ENCODE data around the gene PLXDC1. TPM values are rescaled to one million over a fixed set of nuclear protein-coding genes. Genes with fewer than 3 reads are reported as not detected.
"Not testable (repeated sequence)": the region's sequence is repeated elsewhere in the genome, so short reads cannot be mapped to it uniquely, and the experiment has no call there.

The PLXDC1 gene
- polyA plus RNA-seq, 3 donors = 1.2 to 10.7 (median 4.7) TPM

DNA sequence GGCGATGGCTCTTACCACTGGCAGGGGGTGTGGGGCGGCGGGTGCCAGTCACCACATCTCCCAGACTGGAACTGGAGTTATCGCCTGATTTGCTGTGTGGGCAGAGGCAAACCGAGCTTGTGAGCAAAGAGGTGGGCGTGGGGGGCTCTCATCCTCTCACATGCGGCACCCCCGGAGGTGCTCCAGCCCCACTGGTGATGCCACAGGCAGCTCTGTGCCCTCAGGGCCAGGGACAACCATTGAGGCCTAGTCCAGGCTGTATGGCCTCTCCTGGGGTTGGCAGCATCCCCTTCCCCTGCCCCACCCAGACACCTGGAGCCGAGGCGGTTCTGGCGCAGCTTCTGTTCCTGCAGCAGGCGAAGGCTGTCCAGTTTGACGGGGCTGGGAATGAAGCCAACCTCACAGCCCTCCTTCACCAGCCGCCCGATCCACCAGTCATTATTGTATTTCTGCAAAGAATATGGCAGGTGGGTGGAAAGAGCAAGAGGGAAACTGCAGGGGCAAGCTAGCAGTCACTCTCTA is 35.1 kb upstream of the PLXDC1 start:
- WGBS, 3 donors = 79 to 87% (median 86%) methylated on average over 15 of the region's 15 CpGs
- H3K27ac ChIP-seq (ENCODE audit: low read depth, low read length) = no peak overlapping the region

DNA sequence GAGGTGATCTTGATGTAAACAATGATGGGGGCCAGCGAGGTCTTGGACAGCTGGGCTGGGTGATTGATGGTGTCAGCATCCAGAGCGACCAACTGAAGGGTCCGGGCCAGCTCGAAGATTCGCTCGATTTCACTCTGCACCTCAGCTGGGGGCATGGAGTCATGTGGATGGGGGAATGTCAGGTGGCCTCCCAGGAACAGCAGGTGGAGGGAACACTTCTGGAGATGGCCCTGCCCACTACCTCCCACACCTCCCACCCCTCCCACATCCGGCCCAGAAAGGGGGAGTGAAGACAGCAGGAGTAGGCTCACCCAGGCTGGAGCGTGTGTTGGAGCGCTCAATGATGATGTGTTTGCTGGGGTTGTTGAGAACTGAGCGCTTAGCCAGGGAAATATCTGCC is 32.3 kb upstream of the PLXDC1 start:
- 88 to 92% (median 89%) methylated on average over 10 of the region's 10 CpGs for WGBS, 3 donors
- no peak overlapping the region for H3K27ac ChIP-seq (ENCODE audit: low read depth, low read length)

GRCh38 chr17:39183045-39183444 is 31.6 kb upstream of the PLXDC1 start:
- H3K27ac ChIP-seq (ENCODE audit: low read depth, low read length) = no peak overlapping the region
- 79 to 93% (median 88%) methylated on average over 5 of the region's 5 CpGs for WGBS, 3 donors

GRCh38 chr17:39181303-39181702 is 29.9 kb upstream of the PLXDC1 start:
- H3K27ac ChIP-seq (ENCODE audit: low read depth, low read length) = no peak overlapping the region
- 91% methylated on average over 5 of the region's 5 CpGs for WGBS, 3 donors

DNA sequence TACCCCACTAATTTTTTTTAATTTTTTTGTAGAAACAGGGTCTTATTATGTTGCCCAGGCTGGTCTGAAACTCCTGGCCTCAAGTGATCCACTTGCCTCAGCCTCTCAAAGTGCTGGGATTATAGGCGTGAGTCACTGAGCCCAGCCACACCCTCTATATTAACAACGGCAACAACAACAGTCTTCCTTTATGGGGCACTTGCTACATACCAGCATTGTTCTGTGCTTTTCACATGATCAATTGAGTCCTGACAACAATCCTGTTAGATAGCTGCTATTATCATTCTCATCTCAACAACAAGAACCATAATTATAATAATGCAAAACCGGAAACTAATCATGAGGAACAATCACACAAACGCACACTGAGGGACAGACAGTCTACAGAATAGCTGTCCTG is 27.1 kb upstream of the PLXDC1 start:
- 74 to 88% (median 81%) methylated on average over 4 of the region's 4 CpGs for WGBS, 3 donors
- no peak overlapping the region for H3K27ac ChIP-seq (ENCODE audit: low read depth, low read length)

DNA sequence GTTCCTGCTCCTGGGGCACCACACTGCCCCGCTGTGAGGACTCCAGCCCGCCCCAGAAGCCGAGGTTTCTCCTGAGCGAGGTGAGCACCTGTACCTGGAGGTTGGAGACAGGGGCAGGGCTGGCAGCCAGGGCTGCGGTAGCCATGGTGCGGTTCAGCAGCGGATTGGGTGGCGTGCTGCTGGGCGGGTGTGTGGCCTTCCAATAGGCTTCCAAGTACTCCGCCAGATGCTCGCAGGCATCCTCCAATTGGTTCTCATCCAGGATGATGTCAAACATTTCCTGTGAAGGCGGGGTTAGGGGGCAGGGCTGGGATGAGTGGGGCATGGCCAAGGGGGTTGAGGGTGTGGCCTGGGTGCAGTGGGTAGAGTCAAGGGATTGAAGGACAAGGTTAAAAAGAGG is 25.8 kb upstream of the PLXDC1 start:
- 91 to 93% (median 92%) methylated on average over 12 of the region's 12 CpGs for WGBS, 3 donors
- no peak overlapping the region for H3K27ac ChIP-seq (ENCODE audit: low read depth, low read length)

GRCh38 chr17:39175695-39176093 is 24.3 kb upstream of the PLXDC1 start:
- 58 to 76% (median 64%) methylated on average over 10 of the region's 10 CpGs for WGBS, 3 donors
- H3K27ac ChIP-seq (ENCODE audit: low read depth, low read length) = no peak overlapping the region

DNA sequence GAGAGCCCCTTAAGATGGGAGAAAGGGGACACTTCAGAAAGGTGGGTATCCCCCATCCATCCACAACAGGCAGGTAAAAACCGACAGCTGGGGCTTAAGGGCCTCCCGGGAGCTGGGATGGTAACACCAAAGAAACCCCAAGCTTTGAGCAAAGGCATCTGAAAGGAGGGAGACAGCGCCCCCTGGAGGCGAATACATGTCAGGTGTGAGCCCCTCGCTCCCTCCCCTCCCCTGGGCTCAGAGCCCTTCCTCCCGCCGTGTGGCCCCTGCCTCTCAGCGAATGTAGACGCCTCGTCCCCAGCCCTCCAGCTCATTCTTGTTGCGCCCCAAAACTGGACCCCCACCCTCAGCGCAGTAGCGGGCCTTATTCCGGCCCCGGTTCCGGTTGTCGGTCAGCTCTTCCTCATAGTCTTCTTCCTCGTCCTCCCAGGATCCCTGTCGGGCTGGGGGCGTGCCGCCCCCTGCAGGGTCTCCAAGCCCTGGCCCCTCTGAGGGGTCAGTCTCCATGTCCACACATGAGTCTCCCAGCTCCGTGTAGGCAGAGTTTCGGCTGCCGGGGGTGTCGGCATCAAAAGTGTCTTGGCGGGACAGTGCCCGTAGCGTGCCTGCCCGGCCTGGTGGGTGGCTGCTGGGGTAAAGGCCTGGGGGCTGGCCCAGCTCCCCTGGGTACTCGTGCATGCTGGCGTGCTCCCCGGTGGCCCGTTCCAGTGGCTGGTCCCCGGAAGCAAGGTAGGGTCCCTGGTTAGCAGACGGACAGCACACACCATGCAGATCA is 23.7 kb upstream of the PLXDC1 start:
- 56 to 57% (median 57%) methylated on average over 35 of the region's 35 CpGs for WGBS, 3 donors
- H3K27ac ChIP-seq (ENCODE audit: low read depth, low read length) = no peak overlapping the region

- WGBS, 3 donors = 57 to 66% (median 58%) methylated on average over 10 of the region's 10 CpGs
- no peak overlapping the region for H3K27ac ChIP-seq (ENCODE audit: low read depth, low read length)
These were observed 22.3 kb upstream of the PLXDC1 start for GRCh38 chr17:39173526-39174274.

- WGBS, 3 donors = 55 to 76% (median 58%) methylated on average over 5 of the region's 5 CpGs
- H3K27ac ChIP-seq (ENCODE audit: low read depth, low read length) = no peak overlapping the region
These were observed 21.6 kb upstream of the PLXDC1 start for GRCh38 chr17:39173080-39173479.

GRCh38 chr17:39171933-39172332 is 20.5 kb upstream of the PLXDC1 start:
- H3K27ac ChIP-seq (ENCODE audit: low read depth, low read length) = no peak overlapping the region
- 53 to 86% (median 84%) methylated on average over 5 of the region's 5 CpGs for WGBS, 3 donors

DNA sequence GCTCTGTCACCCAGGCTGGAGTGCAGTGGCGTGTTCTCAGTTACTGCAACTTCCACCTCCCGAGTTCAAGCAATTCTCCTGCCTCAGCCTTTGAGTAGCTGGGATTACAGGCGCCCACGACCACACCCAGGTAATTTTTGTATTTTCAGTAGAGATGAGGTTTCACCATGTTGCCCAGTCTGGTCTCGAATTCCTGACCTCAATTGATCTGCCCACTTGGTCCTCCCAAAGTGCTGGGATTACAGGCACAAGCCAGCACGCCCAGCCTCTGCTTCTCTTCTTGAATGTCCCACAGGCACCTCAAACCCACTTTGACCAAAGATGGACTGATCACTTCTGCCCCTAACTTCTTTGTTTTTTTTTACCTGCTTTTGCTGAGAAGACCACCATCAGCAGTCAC is 19.1 kb upstream of the PLXDC1 start:
- whole genome bisulfite sequencing, 3 donors = 64 to 86% (median 77%) methylated on average over 6 of the region's 6 CpGs
- H3K27ac ChIP-seq (ENCODE audit: low read depth, low read length) = no peak overlapping the region

- no peak overlapping the region for H3K27ac ChIP-seq (ENCODE audit: low read depth, low read length)
- 45 to 79% (median 47%) methylated on average over 4 of the region's 4 CpGs for WGBS, 3 donors
These were observed 18.7 kb upstream of the PLXDC1 start for GRCh38 chr17:39170109-39170508.

DNA sequence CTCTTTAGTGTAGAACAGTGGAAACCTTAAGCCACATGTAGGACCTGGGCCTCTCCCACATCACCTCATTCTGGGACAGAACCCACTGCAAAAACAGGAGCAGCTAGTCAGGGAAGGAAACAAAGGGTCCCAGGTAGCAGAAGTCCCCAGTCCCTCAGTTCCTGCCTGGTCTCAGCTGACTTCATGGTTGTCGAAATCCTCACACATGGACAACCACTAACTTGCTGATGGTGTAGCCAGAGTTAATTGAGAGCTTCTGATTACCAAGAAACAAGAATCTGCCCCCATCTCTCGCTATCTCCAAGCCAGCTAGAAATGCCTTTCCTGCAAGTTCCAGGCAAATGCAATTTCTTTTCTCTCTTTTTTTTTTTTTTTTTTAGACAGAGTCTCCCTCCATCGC is 18.1 kb upstream of the PLXDC1 start:
- WGBS, 3 donors = 70 to 89% (median 70%) methylated on average over 3 of the region's 3 CpGs

DNA sequence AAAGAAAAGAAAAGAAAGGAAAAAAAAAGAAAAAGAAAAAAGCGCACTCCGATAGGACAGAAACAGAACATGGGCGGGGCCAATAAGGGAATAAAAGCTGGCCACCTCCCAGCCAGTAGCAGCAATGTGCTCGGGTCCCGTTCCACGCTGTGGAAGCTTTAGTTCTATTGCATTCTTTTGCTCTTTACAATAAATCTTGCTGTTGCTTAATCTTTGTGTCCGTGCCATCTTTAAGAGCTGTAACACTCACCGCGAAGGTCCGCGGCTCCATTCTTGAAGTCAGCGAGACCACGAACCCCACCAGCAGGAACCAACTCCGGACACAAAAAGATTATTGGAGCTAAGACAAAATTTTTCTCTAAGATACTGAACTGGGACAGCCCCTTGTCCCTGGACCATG is 17.7 kb upstream of the PLXDC1 start:
- WGBS, 3 donors = 58 to 82% (median 60%) methylated on average over 14 of the region's 14 CpGs
- H3K27ac ChIP-seq (ENCODE audit: low read depth, low read length) = no peak overlapping the region

More for the DNA sequence above, 18.1 kb upstream of the PLXDC1 start:
- H3K27ac ChIP-seq (ENCODE audit: low read depth, low read length) = no peak overlapping the region

DNA sequence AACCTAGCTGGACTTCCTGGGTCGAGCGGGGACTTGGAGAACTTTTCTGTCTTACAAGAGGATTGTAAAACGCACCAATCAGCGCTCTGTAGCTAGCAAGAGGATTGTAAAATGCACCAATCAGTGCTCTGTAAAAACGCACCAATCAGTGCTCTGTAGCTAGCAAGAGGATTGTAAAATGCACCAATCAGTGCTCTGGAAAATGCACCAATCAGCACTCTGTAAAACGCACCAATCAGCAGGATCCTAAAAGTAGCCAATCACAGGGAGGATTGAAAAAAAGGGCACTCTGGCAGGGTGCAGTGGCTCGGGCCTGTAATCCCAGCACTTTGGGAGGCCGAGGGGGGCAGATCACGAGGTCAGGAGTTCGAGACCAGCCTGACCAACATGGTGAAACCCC is 17.1 kb upstream of the PLXDC1 start:
- WGBS, 3 donors = 94 to 96% (median 95%) methylated on average over 10 of the region's 10 CpGs
- not testable (repeated sequence) for H3K27ac ChIP-seq (ENCODE audit: low read depth, low read length)

GRCh38 chr17:39167476-39167875 is 16.0 kb upstream of the PLXDC1 start:
- H3K27ac ChIP-seq (ENCODE audit: low read depth, low read length) = no peak overlapping the region
- WGBS, 3 donors = 23 to 28% (median 25%) methylated on average over 2 of the region's 2 CpGs

DNA sequence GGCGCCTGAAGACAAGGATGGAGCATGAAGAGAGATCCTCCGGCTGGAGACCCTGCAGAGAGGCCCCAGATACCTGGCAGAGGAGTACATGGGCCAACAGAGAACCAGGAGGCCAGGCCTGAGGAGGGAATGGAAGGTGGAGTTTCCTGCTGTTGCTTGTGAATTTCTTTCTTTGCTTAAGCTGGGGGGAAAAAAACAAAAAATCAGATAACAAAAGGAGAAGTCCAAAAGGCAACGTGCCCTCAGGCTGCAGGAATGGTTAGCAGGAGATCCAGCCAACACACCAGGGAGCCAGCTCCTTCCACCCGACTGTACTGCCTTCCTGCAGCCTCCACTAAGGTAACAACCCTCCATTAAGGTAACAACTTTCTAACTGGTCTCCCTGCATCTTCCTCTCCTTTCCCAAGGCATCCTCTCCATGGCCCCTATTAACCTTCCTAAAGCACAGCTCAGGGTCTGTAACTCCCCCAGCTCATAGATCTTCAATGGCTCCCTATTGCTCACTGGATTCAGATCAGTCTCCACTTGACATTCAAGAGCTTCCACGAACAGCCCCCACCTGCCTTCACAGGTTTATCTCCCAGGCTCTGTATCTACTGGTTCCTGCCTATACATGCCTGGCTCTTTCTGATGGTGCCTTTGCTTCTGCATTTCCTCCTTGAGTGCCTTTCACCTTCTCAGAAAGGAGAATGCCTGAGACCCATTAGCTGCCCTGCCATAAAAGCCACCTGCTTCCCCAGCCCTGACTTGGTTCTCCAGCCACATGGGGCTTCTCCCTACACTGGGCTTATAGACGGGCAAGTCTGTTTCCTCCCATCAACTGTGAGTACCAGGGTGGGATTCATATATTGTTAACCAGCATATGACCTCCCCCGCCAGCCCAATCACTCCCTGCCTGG is 15.2 kb upstream of the PLXDC1 start:
- H3K27ac ChIP-seq (ENCODE audit: low read depth, low read length) = no peak overlapping the region
- 39 to 53% (median 52%) methylated on average over 7 of the region's 7 CpGs for WGBS, 3 donors
